ENCODE measurements around the gene SFRP4.

DNA sequence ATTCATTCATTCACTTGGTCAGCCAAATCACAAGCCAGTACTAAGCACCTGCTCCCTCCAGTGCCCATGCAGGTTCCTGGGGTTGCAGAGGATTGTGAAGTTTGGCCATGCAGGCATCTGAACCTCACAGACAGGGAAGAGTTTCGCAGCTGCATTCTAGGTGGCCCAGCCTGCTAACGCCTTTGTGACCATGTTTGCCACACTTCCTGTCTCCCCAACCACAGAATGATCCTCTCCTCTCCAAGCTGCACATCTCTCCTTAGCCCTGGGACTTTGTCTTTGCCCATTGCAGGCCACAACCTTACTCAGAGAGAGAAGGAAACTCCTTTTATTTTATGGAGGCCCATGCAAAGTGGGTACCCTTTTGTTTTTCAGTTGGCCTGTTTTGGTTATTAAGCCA lies 35.6 kb upstream of the SFRP4 start:
- TF ChIP-seq YY1 (IDR thresholded peaks at IDR 0.05; ENCODE audit: insufficient read depth, insufficient read length) = no peak
- no peak for TF ChIP-seq ZNF274 (IDR thresholded peaks at IDR 0.05; ENCODE audit: low read depth, low read length)

Data from NT2/D1 (cell line).